A673 (cell line): ENCODE data around the gene TOR4A. TPM values are rescaled to one million over a fixed set of nuclear protein-coding genes. Genes with fewer than 3 reads are reported as not detected.

Experiments
- BruUV-seq: library from RNA; stranded (reverse); fragments of 400-500 nt; replicated peaks from 2 replicates; lab custom pipeline; 2021; lab: Mats Ljungman, UMichigan
- CTCF ChIA-PET: fragments of 300-600 bp; sonication (Branson Sonifier 250); formaldehyde crosslinking; loops from one replicate; lab custom pipeline; 2022; ENCODE audit warnings: antibody characterized with exemption; lab: Charles Lee
- POLR2A ChIA-PET: fragments of 300-600 bp; sonication (Branson Sonifier 250); formaldehyde crosslinking; loops from one replicate; lab custom pipeline; 2022; ENCODE audit warnings: antibody characterized with exemption; ENCODE audit not compliant: low non-redundant PET; lab: Charles Lee
- DNase-seq: peaks from one replicate; pipeline ENCODE4 v3.0.0-alpha.2; 2015; ENCODE audit warnings: low spot score
- H3K27ac ChIP-seq: fragments of 200-600 bp; sonication (generic); 2 replicates; pipeline ENCODE4 v1.5.1; 2016; ENCODE audit warnings: mixed run types, low read depth, mild to moderate bottlenecking, mixed read lengths, antibody characterized with exemption, low read length; ENCODE audit not compliant: poor library complexity, severe bottlenecking
- H3K27me3 ChIP-seq: fragments of 200-600 bp; sonication (generic); replicated peaks from 2 replicates; pipeline ENCODE4 v1.6.1; 2017; ENCODE audit warnings: mixed run types, low read depth, mild to moderate bottlenecking, mixed read lengths, antibody characterized with exemption, low read length; ENCODE audit not compliant: insufficient read depth, poor library complexity
- H3K36me3 ChIP-seq: fragments of 200-600 bp; sonication (generic); 2 replicates; pipeline ENCODE4 v1.6.1; 2016; ENCODE audit warnings: mixed run types, mild to moderate bottlenecking, mixed read lengths, antibody characterized with exemption, low read length; ENCODE audit not compliant: insufficient read depth, poor library complexity, severe bottlenecking
- H3K4me1 ChIP-seq: fragments of 200-600 bp; sonication (generic); 2 replicates; pipeline ENCODE4 v1.6.1; 2017; ENCODE audit warnings: mixed run types, mild to moderate bottlenecking, mixed read lengths, antibody characterized with exemption, low read length; ENCODE audit not compliant: insufficient read depth, poor library complexity, severe bottlenecking
- H3K4me3 ChIP-seq: fragments of 200-600 bp; sonication (generic); 2 replicates; pipeline ENCODE4 v1.5.1; 2016; ENCODE audit warnings: low read depth, mixed run types, mild to moderate bottlenecking, mixed read lengths, low read length; ENCODE audit not compliant: poor library complexity, severe bottlenecking
- H3K9me3 ChIP-seq: fragments of 200-600 bp; sonication (generic); 2 replicates; pipeline ENCODE4 v1.6.1; 2016; ENCODE audit warnings: mixed run types, low read depth, mild to moderate bottlenecking, mixed read lengths, antibody characterized with exemption, low read length; ENCODE audit not compliant: poor library complexity, severe bottlenecking
- CTCF ChIP-seq: fragments of 300-800, 200-600 bp; sonication (generic); conservative IDR thresholded peaks from 2 replicates; pipeline ENCODE4 v1.5.1; 2017; ENCODE audit warnings: low read depth, mild to moderate bottlenecking, antibody characterized with exemption, low read length, moderate library complexity, mixed read lengths
- EZH2 ChIP-seq: fragments of 200-600 bp; sonication (generic); IDR thresholded peaks from 2 replicates; pipeline ENCODE4 v1.6.1; 2017; ENCODE audit warnings: borderline replicate concordance, low read depth, mild to moderate bottlenecking, mixed read lengths, antibody characterized with exemption, low read length; ENCODE audit not compliant: poor library complexity, severe bottlenecking
- intact Hi-C: fragments of 100-400 bp; cut with micrococcal nuclease; formaldehyde crosslinking; loops from one replicate; pipeline ENCODE4 v1.10.0; 2022; ENCODE audit not compliant: unreplicated experiment
- total RNA-seq: library from RNA; stranded (reverse); gene quantifications from 2 replicates; pipeline ENCODE4 v1.2.3, GENCODE V29; 2021

The TOR4A gene
- total RNA-seq, 1 experiment from 2014 or later: 0.82 TPM

GRCh38 chr9:137320555-137321384, 43.2 kb downstream of the TOR4A start:
- no peaks in the 10 kb centered on the region for H3K9me3 ChIP-seq
- H3K4me3 ChIP-seq: no peak overlapping the region
- H3K27ac ChIP-seq: no peak overlapping the region
- H3K4me1 ChIP-seq: peaks cover 16% of the 10 kb centered on the region
- peak; percentile 58 for DNase-seq
- H3K27me3 ChIP-seq: no peaks in the 10 kb centered on the region
- ChIA-PET CTCF (no interaction called here), POLR2A (no interaction called here)
- intact Hi-C loops: no loop called here
- BruUV-seq: no TSS peak
- no peak for TF ChIP-seq CTCF
- TF ChIP-seq EZH2: no peak
- no peaks in the 10 kb centered on the region for H3K36me3 ChIP-seq

GRCh38 chr9:137321726-137322361, 44.3 kb downstream of the TOR4A start:
- H3K9me3 ChIP-seq: no peaks in the 10 kb centered on the region
- POLR2A ChIA-PET: no interaction called here
- BruUV-seq: no TSS peak
- CTCF ChIA-PET: no interaction called here
- no peaks in the 10 kb centered on the region for H3K36me3 ChIP-seq
- no peaks in the 10 kb centered on the region for H3K27me3 ChIP-seq
- intact Hi-C loops: no loop called here
- DNase-seq: no peak
- no peak overlapping the region for H3K27ac ChIP-seq
- peaks cover 8% of the 10 kb centered on the region for H3K4me1 ChIP-seq
- TF ChIP-seq CTCF (no peak), EZH2 (no peak)
- no peak overlapping the region for H3K4me3 ChIP-seq

GRCh38 chr9:137323531-137324331, 46.2 kb downstream of the TOR4A start:
- no peak for DNase-seq
- BruUV-seq: no TSS peak
- no peak overlapping the region for H3K4me3 ChIP-seq
- H3K27ac ChIP-seq: no peak overlapping the region
- no peak for TF ChIP-seq EZH2
- no peak for TF ChIP-seq CTCF
- H3K36me3 ChIP-seq: no peaks in the 10 kb centered on the region
- ChIA-PET CTCF (no interaction called here), POLR2A (no interaction called here)
- intact Hi-C loops: no loop called here
- H3K4me1 ChIP-seq: peaks cover 8% of the 10 kb centered on the region
- H3K9me3 ChIP-seq: no peaks in the 10 kb centered on the region
- peaks cover 6% of the 10 kb centered on the region for H3K27me3 ChIP-seq
